Measurements from ENCODE around the gene TPBGL.

TPBGL gene

GRCh38 chr11:75212411-75212810 lies 28.2 kb upstream of the TPBGL start:
- DNase-seq: no peak

GRCh38 chr11:75214411-75214821 lies 26.2 kb upstream of the TPBGL start:
- peak; percentile 66 for DNase-seq

- DNase-seq: no peak
These were observed 25.7 kb upstream of the TPBGL start for GRCh38 chr11:75214843-75215242.

- no peak for DNase-seq
These were observed 20.7 kb upstream of the TPBGL start for GRCh38 chr11:75219869-75220268.

- no peak for DNase-seq
These were observed 16.5 kb upstream of the TPBGL start for GRCh38 chr11:75223954-75224643.

GRCh38 chr11:75225794-75226193 lies 14.8 kb upstream of the TPBGL start:
- DNase-seq: no peak

- DNase-seq: no peak
These were observed 11.1 kb upstream of the TPBGL start for GRCh38 chr11:75229466-75229865.

GRCh38 chr11:75230621-75231020 lies 10.0 kb upstream of the TPBGL start:
- DNase-seq: no peak

GRCh38 chr11:75233754-75234172 lies 6.8 kb upstream of the TPBGL start:
- DNase-seq: no peak

GRCh38 chr11:75236062-75236461 lies 4.5 kb upstream of the TPBGL start:
- DNase-seq: no peak

- no peak for DNase-seq
These were observed 3.5 kb upstream of the TPBGL start for GRCh38 chr11:75237050-75237449.

GRCh38 chr11:75238595-75239440 lies 1.8 kb upstream of the TPBGL start:
- DNase-seq: peak; percentile 17

GRCh38 chr11:75239531-75240290 lies 863 bp upstream of the TPBGL start:
- DNase-seq: peak; percentile 26

- peak; percentile 95 for DNase-seq
These were observed 697 bp downstream of the TPBGL start for GRCh38 chr11:75241036-75241905.

- no peak for DNase-seq
These were observed 1.5 kb downstream of the TPBGL start for GRCh38 chr11:75241906-75242644.

GRCh38 chr11:75242722-75243600 lies 2.4 kb downstream of the TPBGL start:
- peak; percentile 25 for DNase-seq

GRCh38 chr11:75244052-75244814 lies 3.7 kb downstream of the TPBGL start:
- peak; percentile 16 for DNase-seq

- DNase-seq: peak; percentile 22
These were observed 4.9 kb downstream of the TPBGL start for GRCh38 chr11:75245356-75246005.

GRCh38 chr11:75246006-75246670 lies 5.6 kb downstream of the TPBGL start:
- DNase-seq: peak; percentile 25

Data from activated CD4-positive, CD25-positive, alpha-beta regulatory T cell treated with anti-CD3 and anti-CD28 coated beads, Interleukin-2, amount 50 U/mL, for 72 hours (primary cell).